ENCODE data around the gene MRNIP. TPM values are rescaled to one million over a fixed set of nuclear protein-coding genes. Genes with fewer than 3 reads are reported as not detected.
"Not testable (repeated sequence)": the region's sequence is repeated elsewhere in the genome, so short reads cannot be mapped to it uniquely, and the experiment has no call there.

MRNIP gene
- total RNA-seq, 1 experiment from 2014 or later: 20.2 TPM

- TF ChIP-seq, protein P1, sequence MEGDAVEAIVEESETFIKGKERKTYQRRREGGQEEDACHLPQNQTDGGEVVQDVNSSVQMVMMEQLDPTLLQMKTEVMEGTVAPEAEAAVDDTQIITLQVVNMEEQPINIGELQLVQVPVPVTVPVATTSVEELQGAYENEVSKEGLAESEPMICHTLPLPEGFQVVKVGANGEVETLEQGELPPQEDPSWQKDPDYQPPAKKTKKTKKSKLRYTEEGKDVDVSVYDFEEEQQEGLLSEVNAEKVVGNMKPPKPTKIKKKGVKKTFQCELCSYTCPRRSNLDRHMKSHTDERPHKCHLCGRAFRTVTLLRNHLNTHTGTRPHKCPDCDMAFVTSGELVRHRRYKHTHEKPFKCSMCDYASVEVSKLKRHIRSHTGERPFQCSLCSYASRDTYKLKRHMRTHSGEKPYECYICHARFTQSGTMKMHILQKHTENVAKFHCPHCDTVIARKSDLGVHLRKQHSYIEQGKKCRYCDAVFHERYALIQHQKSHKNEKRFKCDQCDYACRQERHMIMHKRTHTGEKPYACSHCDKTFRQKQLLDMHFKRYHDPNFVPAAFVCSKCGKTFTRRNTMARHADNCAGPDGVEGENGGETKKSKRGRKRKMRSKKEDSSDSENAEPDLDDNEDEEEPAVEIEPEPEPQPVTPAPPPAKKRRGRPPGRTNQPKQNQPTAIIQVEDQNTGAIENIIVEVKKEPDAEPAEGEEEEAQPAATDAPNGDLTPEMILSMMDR (conservative IDR thresholded peaks at IDR 0.05; ENCODE audit: low read depth, low read length): no peak
- TF ChIP-seq EZH2 (IDR thresholded peaks at IDR 0.05; ENCODE audit: low read length, unreplicated experiment): no peak
- no peak for TF ChIP-seq EZH2phosphoT487 (IDR thresholded peaks at IDR 0.05; ENCODE audit: borderline replicate concordance, low read length)
- no peak overlapping the region for H2AFZ ChIP-seq (ENCODE audit: low read length)
- no peaks in the 10 kb centered on the region for H3K9me2 ChIP-seq (replicated peaks; ENCODE audit: low read length)
- no peaks in the 10 kb centered on the region for H3K4me1 ChIP-seq (ENCODE audit: insufficient read depth, low read length)
- H4K20me1 ChIP-seq (ENCODE audit: low read length): no peaks in the 10 kb centered on the region
- ChIA-PET CTCF (interaction anchor here (0.5 kb wide), 1 partner anchor 74 kb away, joined by 3 read pairs; no protein-coding TSS in a partner anchor), POLR2A (ENCODE audit: unreplicated experiment) (no interaction called here)
- peaks cover 31% of the 10 kb centered on the region for H3K36me3 ChIP-seq (ENCODE audit: low read depth, low read length)
- no peak overlapping the region for H3K4me2 ChIP-seq (ENCODE audit: low read length)
- intact Hi-C loops (cut with micrococcal nuclease): no loop called here
- ATAC-seq (peak; percentile 6; the same call in 1 of the 2 replicates), DNase-seq (no peak)
- H3K27ac ChIP-seq (ENCODE audit: low read length): no peak overlapping the region
- no peak overlapping the region for H3K4me3 ChIP-seq (ENCODE audit: low read length)
- H3K79me2 ChIP-seq (ENCODE audit: low read length): no peaks in the 10 kb centered on the region
- H3K9ac ChIP-seq (ENCODE audit: low read length): no peak overlapping the region
- H3K9me3 ChIP-seq (ENCODE audit: low read length): no peaks in the 10 kb centered on the region
- no peaks in the 10 kb centered on the region for H3K27me3 ChIP-seq (ENCODE audit: low read length)
- H3F3A ChIP-seq (ENCODE audit: low read length, unreplicated experiment): peaks cover 6% of the 10 kb centered on the region
- BruUV-seq (replicated peaks): TSS peak; percentile 50
Observed at GRCh38 chr5:179836225-179837019, 22.2 kb downstream of the MRNIP start.

GRCh38 chr5:179834871-179835270 is 23.7 kb downstream of the MRNIP start:
- BruUV-seq (replicated peaks); ATAC-seq; H2AFZ ChIP-seq (ENCODE audit: low read length); H3K4me2 ChIP-seq (ENCODE audit: low read length); H3K27me3 ChIP-seq (ENCODE audit: low read length); H3K4me3 ChIP-seq (ENCODE audit: low read length); H3K9me2 ChIP-seq (replicated peaks; ENCODE audit: low read length); POLR2A ChIA-PET (ENCODE audit: unreplicated experiment); H3K27ac ChIP-seq (ENCODE audit: low read length); H3K79me2 ChIP-seq (ENCODE audit: low read length); H3K9me3 ChIP-seq (ENCODE audit: low read length); H3K9ac ChIP-seq (ENCODE audit: low read length); H3K4me1 ChIP-seq (ENCODE audit: insufficient read depth, low read length); DNase-seq; H3F3A ChIP-seq (ENCODE audit: low read length, unreplicated experiment); intact Hi-C loops (cut with micrococcal nuclease); CTCF ChIA-PET; H4K20me1 ChIP-seq (ENCODE audit: low read length): not testable (repeated sequence)
- peaks cover 42% of the 10 kb centered on the region for H3K36me3 ChIP-seq (ENCODE audit: low read depth, low read length)

DNA sequence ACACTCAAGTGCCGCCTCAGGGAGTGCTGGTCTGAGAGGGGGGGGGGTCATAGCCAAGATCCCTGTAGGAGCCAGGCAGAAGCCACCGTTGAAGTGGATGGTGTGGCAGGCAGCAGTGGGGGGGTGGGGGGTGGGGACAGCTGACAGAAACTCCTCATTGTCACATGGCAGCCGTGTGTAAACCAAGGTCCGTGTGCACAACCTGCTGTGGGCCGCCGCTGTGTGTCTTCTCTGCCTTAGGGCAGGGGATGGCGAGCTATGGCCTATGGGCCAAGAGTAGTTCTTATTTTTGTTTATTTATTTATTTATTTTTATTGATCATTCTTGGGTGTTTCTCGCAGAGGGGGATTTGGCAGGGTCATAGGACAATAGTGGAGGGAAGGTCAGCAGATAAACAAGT is 24.5 kb downstream of the MRNIP start:
- Histone ChIP-seq H3K79me2 (ENCODE audit: low read length) (no peaks in the 10 kb centered on the region), H3K9me2 (replicated peaks; ENCODE audit: low read length) (no peaks in the 10 kb centered on the region), H2AFZ (ENCODE audit: low read length) (no peak overlapping the region), H3K9me3 (ENCODE audit: low read length) (no peaks in the 10 kb centered on the region), H4K20me1 (ENCODE audit: low read length) (no peaks in the 10 kb centered on the region), H3K4me3 (ENCODE audit: low read length) (no peak overlapping the region), H3K9ac (ENCODE audit: low read length) (no peak overlapping the region), H3K4me1 (ENCODE audit: insufficient read depth, low read length) (no peaks in the 10 kb centered on the region), H3K27ac (ENCODE audit: low read length) (no peak overlapping the region), H3K36me3 (ENCODE audit: low read depth, low read length) (peaks cover 49% of the 10 kb centered on the region), H3K27me3 (ENCODE audit: low read length) (no peaks in the 10 kb centered on the region), H3F3A (ENCODE audit: low read length, unreplicated experiment) (peaks cover 6% of the 10 kb centered on the region), H3K4me2 (ENCODE audit: low read length) (no peak overlapping the region)
- BruUV-seq (replicated peaks): no TSS peak
- ChIA-PET POLR2A (ENCODE audit: unreplicated experiment) (no interaction called here), CTCF (no interaction called here)
- no peak for DNase-seq
- no peak for ATAC-seq
- intact Hi-C loops (cut with micrococcal nuclease): no loop called here
- TF ChIP-seq EZH2 (IDR thresholded peaks at IDR 0.05; ENCODE audit: low read length, unreplicated experiment) (no peak), EZH2phosphoT487 (IDR thresholded peaks at IDR 0.05; ENCODE audit: borderline replicate concordance, low read length) (no peak)
- TF ChIP-seq, protein P1 (conservative IDR thresholded peaks at IDR 0.05; ENCODE audit: low read depth, low read length): no peak
